ENCODE results near the gene CDH24. TPM values are rescaled to one million over a fixed set of nuclear protein-coding genes. Genes with fewer than 3 reads are reported as not detected.
"Not testable (repeated sequence)": the region's sequence is repeated elsewhere in the genome, so short reads cannot be mapped to it uniquely, and the experiment has no call there.

The CDH24 gene
- polyA plus RNA-seq, 1 donor from 2014 or later: 0.09 TPM

DNA sequence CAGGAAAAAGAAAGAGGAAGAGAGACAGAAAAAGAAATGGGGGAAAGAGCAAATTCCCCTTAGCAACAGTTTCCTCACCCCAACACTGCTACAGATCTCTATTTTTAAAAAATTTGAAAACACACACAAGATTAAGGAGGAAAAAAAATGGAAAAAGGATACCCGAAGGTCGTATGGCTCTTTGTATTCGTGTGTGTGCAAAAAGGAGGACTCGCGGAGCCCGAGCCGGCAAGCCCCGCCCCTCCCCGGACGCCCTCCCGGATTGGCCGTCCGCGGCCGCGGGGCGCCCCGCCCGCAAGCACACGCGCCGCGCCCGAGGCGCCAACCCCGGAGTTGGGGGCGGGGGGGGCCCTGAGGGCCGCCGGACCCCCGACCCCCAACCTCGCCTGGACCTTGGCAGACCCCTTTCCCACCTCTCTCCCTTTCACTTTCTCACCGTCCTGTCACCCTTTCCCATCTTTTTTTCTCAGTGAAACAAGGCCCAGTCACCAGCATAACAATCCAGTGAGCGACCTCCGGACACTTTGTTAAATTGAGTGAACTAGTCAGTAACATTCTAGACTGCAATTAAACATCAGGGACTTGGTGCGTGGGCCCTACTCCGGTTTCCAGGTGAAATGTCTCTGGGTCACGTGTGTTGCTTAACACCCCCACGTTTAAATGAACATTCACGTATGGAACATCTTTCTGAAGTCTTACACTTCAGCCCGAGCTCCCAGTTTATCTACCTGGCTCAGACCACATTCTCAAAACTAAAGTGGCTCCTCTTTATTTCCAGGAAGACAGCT, 47.2 kb downstream of the CDH24 start, which contains the start of gene C14orf93:
Gene C14orf93 (minus strand): TSS at position 205 of the 788 bp plus-strand sequence. CDS start 11,120 bp downstream, outside the sequence.
- peak within 1 kb of the TSS; percentile 81 to 99 (median 94) for H3K4me3 Mint-ChIP-seq
- H3K4me1 Mint-ChIP-seq: peaks cover 17 to 26% (median 22%) of the 10 kb centered on the region in 3 donors
- H3K27me3 Mint-ChIP-seq: no peaks in the 10 kb centered on the region
- H3K36me3 Mint-ChIP-seq: peaks cover 2% of the 10 kb centered on the region
- peak within 1 kb of the TSS; percentile 62 to 98 (median 95) for H3K27ac Mint-ChIP-seq
- H3K9me3 Mint-ChIP-seq: no peaks in the 10 kb centered on the region

DNA sequence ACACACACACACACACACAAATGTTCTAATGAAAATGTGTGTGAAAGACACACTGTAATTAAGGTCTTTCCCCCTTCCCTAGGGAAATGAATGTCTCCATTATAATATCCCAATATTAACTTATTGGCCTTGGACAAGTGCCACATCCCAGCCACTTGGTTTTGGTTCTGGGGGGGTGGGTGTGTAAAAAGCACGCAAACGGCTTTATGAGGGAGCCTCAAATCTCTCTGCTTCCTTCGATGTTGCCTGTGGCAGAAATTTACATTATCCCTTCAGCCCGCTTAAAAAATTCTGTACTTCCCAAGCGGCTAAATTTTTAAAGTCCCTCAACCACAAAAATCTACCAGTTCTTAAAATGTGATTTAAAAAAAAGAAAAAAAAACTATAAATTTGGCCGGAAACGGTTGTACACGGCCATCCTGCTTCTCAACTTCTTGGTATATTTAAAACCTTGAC, 47.8 kb downstream of the CDH24 start:
- H3K27ac Mint-ChIP-seq: peak overlapping the region; percentile 62 to 98 (median 91)
- H3K4me1 Mint-ChIP-seq: peaks cover 17 to 26% (median 22%) of the 10 kb centered on the region in 3 donors
- H3K9me3 Mint-ChIP-seq: no peaks in the 10 kb centered on the region
- H3K4me3 Mint-ChIP-seq: peak overlapping the region; percentile 81 to 97 (median 93)
- H3K36me3 Mint-ChIP-seq: peaks cover 2% of the 10 kb centered on the region
- H3K27me3 Mint-ChIP-seq: no peaks in the 10 kb centered on the region

DNA sequence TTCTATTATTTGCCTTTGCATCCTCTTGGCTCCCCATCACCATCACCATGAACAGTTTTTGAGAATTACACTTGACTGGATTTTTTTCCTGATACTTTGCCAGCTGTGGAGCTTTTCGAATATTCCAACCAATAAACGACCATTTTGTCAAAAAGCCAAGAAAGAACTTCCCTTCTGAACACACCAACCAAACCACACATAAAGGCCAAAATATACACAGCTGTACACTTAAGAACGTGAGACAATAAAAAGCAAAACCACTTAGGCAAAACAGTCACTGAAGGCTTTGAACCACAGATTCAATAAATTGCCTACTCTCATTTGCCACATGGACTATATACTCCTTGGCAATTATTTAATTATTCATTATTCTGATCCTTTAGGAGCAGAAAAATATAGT, 48.5 kb downstream of the CDH24 start:
- H3K4me1 Mint-ChIP-seq: peaks cover 17 to 26% (median 22%) of the 10 kb centered on the region in 3 donors
- no peaks in the 10 kb centered on the region for H3K9me3 Mint-ChIP-seq
- H3K27ac Mint-ChIP-seq: peak overlapping the region in 2 of 3 donors; percentile 62 to 84
- peaks cover 2% of the 10 kb centered on the region for H3K36me3 Mint-ChIP-seq
- peak overlapping the region; percentile 26 to 96 (median 78) for H3K4me3 Mint-ChIP-seq
- H3K27me3 Mint-ChIP-seq: no peaks in the 10 kb centered on the region

GRCh38 chr14:23006544-23007419, 50.5 kb downstream of the CDH24 start:
- no peaks in the 10 kb centered on the region for H3K27me3 Mint-ChIP-seq
- peaks cover 2% of the 10 kb centered on the region for H3K36me3 Mint-ChIP-seq
- peaks cover 17 to 26% (median 26%) of the 10 kb centered on the region in 3 donors for H3K4me1 Mint-ChIP-seq
- peak overlapping the region; percentile 96 to 99 (median 97) for H3K4me3 Mint-ChIP-seq
- no peaks in the 10 kb centered on the region for H3K9me3 Mint-ChIP-seq
- H3K27ac Mint-ChIP-seq: peak overlapping the region; percentile 75 to 98 (median 98)

GRCh38 chr14:23006188-23006534, 51.2 kb downstream of the CDH24 start:
- H3K36me3 Mint-ChIP-seq: no peaks in the 10 kb centered on the region
- peaks cover 15 to 26% (median 25%) of the 10 kb centered on the region in 3 donors for H3K4me1 Mint-ChIP-seq
- H3K27ac Mint-ChIP-seq: peak overlapping the region; percentile 75 to 98 (median 98)
- H3K4me3 Mint-ChIP-seq: peak overlapping the region; percentile 96 to 99 (median 97)
- H3K9me3 Mint-ChIP-seq: no peaks in the 10 kb centered on the region
- no peaks in the 10 kb centered on the region for H3K27me3 Mint-ChIP-seq

DNA sequence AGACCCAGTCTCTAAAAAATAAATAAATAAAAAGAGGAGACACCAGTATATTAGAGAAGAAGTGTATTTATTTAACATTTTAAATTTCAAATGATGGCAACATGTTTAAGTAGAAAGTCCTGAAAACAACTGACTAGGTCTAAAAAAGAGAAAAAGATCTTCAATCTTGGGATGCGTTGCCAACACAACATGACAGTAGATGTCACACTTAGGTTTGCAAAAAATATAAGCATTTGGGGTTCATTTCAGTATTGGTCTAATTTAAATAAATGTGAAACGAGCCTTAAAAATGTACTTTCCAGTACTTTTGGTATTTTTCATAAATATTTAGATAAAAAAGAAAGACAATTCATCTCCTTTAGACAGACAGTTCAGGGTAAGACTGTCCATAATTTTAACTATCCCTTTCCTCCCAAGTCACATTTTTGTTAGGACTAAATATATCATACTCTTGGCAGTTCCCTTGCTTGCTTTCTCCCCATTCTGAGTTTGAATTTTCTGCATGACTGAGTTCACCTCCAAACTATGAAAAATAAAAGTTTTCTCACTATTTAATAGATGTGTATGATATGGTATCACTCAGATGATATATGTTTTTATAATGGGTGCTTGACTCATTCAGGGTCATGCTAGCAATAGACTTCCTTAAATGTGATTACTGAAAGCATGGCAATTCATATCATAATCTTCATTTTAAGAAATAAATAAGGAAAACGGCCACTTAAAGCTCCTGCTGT, 51.7 kb downstream of the CDH24 start:
- H3K9me3 Mint-ChIP-seq: no peaks in the 10 kb centered on the region
- peaks cover 15 to 26% (median 24%) of the 10 kb centered on the region in 3 donors for H3K4me1 Mint-ChIP-seq
- no peaks in the 10 kb centered on the region for H3K27me3 Mint-ChIP-seq
- H3K27ac Mint-ChIP-seq: peak overlapping the region in 1 of 3 donors; percentile 75
- H3K36me3 Mint-ChIP-seq: no peaks in the 10 kb centered on the region
- H3K4me3 Mint-ChIP-seq: peak overlapping the region; percentile 96 to 99 (median 97)

- not testable (repeated sequence) for H3K27ac Mint-ChIP-seq, H3K36me3 Mint-ChIP-seq, H3K27me3 Mint-ChIP-seq, H3K9me3 Mint-ChIP-seq
- Mint-ChIP-seq H3K4me3 (peak overlapping the region in 1 of 4 donors; percentile 60), H3K4me1 (peaks cover 10 to 20% (median 20%) of the 10 kb centered on the region in 3 donors)
Measured at GRCh38 chr14:23004274-23004673, 53.0 kb downstream of the CDH24 start.

GRCh38 chr14:23002592-23002991, 54.7 kb downstream of the CDH24 start:
- Mint-ChIP-seq H3K9me3 (no peaks in the 10 kb centered on the region), H3K4me1 (peaks cover 7 to 14% (median 10%) of the 10 kb centered on the region in 3 donors), H3K27me3 (no peaks in the 10 kb centered on the region), H3K4me3 (no peak overlapping the region), H3K27ac (no peak overlapping the region), H3K36me3 (no peaks in the 10 kb centered on the region)

- Mint-ChIP-seq H3K9me3 (no peaks in the 10 kb centered on the region), H3K4me1 (peaks cover 1 to 4% (median 2%) of the 10 kb centered on the region in 3 donors), H3K27ac (no peak overlapping the region), H3K4me3 (no peak overlapping the region), H3K27me3 (no peaks in the 10 kb centered on the region), H3K36me3 (peaks cover under 1% of the 10 kb centered on the region)
Measured at GRCh38 chr14:23000860-23001259, 56.5 kb downstream of the CDH24 start.

DNA sequence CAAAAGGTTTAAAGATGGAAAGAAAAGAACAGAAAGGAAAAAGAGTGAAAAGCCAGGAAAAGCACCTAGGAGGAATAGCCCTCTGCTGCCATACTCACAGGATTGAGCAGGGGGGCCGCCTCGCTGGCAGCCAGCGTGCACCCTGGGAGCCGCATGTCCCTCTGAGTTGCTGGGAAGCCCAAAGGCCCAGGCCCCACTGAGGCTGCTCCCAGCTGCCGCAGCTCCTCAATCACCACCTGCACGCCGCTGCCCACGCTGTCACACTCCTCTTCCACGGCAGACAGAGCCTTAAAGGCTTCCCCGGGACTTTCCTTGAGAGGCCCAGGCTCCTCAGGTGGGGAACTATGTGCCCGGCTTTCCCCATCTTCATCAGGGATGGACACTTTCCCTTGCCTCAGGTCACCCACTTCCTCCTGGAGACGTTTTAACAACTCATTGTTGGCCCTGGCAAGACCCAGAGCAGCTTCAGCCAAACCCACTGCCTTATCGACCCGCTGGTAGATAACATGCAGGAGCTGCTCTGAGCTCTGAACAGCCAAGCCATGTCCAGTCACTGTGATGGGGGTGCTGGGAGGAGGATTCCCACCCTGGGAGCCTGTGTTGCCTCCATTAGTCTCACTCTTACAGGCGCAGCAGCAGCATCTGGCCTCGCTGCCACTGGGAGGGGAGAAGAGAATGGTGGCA, 58.8 kb downstream of the CDH24 start:
- H3K4me3 Mint-ChIP-seq: no peak overlapping the region
- H3K9me3 Mint-ChIP-seq: no peaks in the 10 kb centered on the region
- H3K27ac Mint-ChIP-seq: no peak overlapping the region
- no peaks in the 10 kb centered on the region for H3K27me3 Mint-ChIP-seq
- peaks cover 3% of the 10 kb centered on the region for H3K36me3 Mint-ChIP-seq
- H3K4me1 Mint-ChIP-seq: peaks cover 1 to 4% (median 3%) of the 10 kb centered on the region in 3 donors

DNA sequence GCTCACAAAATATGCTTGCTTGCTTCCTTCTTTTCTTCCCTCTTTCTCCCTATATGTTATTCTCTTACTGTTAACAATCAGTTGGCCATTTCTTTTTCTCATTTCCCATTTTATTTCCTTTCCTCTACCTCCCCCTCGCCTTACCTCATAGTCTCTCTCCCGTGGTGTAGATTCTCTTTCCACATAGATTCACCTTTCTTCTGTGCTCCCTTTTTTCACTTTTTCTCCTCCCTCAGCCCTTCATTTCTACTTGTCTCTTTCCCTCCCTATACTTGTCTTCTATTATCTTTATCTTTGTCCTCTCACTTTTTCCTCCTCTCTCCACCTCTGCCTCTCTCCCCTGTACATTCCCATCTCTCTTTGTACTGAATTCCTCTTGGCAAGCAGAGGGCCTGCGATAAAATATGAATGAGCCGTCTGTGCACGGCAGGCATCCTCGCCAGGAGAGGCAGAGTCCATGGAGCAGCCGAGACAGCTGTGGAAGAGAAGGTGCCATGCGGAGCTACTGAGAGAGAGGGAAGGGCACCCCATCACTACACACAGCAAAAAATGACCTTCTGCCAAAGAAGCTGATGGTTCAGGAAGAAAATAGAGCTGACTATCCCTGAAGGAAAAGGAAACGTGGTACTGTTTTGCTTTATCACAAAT, 59.5 kb downstream of the CDH24 start:
- peaks cover 1 to 4% (median 3%) of the 10 kb centered on the region in 3 donors for H3K4me1 Mint-ChIP-seq
- H3K36me3 Mint-ChIP-seq: peaks cover 3% of the 10 kb centered on the region
- H3K27ac Mint-ChIP-seq: no peak overlapping the region
- H3K9me3 Mint-ChIP-seq: no peaks in the 10 kb centered on the region
- H3K27me3 Mint-ChIP-seq: no peaks in the 10 kb centered on the region
- H3K4me3 Mint-ChIP-seq: no peak overlapping the region
